AML-193 (cell line): ENCODE measurements around the gene TPCN1.

Source experiments
- DNase-seq, 2 experiments: peaks; one replicate each; lab custom pipeline; 2025; lab: John Stamatoyannopoulos, UW

Gene TPCN1

DNA sequence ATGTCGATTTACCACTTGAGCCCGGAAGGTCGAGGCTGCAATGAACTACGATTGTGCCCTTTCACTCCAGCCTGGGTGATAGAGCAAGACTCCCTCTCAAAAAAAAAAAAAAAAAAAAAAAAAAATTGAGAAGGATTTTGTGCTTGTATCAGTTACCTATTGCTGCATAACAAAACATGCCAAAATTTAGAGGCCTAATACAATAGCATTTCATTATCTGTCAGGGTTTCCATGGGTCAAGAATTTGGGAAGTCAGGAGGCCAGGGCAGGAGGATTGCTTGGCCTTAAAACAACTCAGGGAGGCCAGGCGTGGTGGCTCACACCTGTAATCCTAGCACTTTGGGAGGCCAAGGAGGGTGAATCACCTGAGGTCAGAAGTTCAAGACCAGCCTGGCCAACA is 118.3 kb downstream of the TPCN1 start:
- no peak for DNase-seq

DNA sequence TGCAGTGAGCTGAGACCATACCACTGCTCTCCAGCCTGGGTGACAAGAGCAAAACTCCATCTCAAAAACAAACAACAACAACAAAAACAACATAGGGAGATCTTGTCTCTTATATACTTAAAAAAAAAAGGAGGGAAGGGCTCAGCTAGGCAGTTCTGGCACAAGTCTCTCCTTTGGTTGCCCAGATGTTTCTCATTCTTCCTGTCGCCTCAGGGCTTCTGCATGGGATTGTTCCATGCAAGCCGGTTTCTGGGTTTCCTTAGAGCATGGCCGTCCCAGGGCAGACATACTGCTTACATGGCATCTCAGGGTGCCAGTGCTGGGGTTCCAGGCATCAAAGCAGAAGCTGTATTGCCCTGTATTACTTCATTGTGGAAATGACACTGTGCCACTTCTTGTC is 118.8 kb downstream of the TPCN1 start:
- no peak for DNase-seq

DNA sequence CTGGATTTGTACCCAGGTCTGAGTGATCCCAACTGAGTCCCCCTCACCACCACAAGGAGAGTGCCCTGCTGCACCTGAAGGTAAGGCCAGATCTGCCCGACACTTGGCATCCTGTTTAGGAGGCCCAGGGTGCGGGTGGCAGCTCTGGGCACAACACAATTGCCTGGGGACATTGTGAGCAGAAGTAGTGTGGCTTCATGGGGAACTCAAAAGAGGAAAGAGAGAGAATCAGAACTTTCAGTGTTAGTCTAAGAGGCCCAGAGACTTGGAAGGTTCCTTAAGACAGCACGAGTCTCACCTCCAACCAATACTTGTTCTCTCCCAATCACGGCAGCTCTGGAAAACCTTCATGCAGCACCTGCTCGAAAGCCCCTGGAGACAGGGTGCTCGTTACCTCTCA is 120.3 kb downstream of the TPCN1 start:
- no peak for DNase-seq

DNA sequence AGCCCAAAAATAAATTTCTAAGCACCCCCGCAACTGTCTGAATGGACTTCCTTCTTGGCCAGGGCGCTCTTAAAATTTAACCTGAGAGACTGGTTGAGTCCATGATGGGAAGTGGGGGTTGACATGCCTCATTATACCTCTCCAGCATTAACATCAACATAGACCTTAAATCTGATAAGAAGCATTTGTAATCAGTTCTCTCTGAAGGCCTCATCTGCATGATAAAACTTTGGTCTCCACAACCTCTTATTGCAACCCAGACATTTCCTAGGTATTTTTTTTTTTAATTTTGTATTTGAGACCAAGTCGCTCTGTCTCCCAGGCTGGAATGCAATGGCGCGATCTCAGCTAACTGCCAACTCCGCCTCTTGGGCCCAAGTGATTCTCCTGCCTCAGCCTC is 124.1 kb downstream of the TPCN1 start:
- no peak for DNase-seq

- no peak for DNase-seq
These were observed 125.1 kb downstream of the TPCN1 start for GRCh38 chr12:113346353-113346752.

- DNase-seq: no peak
These were observed 125.8 kb downstream of the TPCN1 start for GRCh38 chr12:113347107-113347506.

DNA sequence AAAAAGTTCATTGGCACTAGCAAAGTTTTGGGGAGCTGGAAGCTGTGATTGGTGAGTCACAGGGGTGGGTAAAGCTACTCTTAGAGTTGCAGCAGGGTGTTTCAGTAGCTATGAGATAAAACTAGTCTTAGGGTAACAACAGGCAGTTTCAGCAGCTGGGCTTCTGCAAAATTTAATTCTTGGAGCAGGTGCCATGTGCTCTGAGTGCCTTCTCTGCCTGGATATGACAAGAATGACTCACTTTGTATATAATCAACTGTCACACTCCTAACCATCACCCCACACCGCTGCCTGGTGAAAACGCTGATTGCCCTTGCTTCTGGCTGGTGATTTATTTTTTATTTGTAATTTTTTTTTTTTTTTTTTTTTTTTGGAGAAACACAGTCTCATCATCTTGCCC is 126.6 kb downstream of the TPCN1 start:
- DNase-seq: no peak
